ENCODE results near the gene RENBP. TPM values are rescaled to one million over a fixed set of nuclear protein-coding genes. Genes with fewer than 3 reads are reported as not detected.

RENBP gene
- total RNA-seq, 1 donor from 2014 or later: 20.2 TPM

GRCh38 chrX:153989973-153990655, 45.7 kb upstream of the RENBP start:
- H3K36me3 Mint-ChIP-seq (ENCODE audit: low read depth): no peaks in the 10 kb centered on the region
- H3K27me3 Mint-ChIP-seq: no peaks in the 10 kb centered on the region
- ATAC-seq (ENCODE audit: low read depth) (no peak), DNase-seq (no peak)
- H3K27ac Mint-ChIP-seq: no peak overlapping the region
- POLR2A ChIA-PET: no interaction called here
- no peaks in the 10 kb centered on the region for H3K9me3 Mint-ChIP-seq
- H3K4me3 Mint-ChIP-seq: no peak overlapping the region
- peaks cover 8% of the 10 kb centered on the region for H3K4me1 Mint-ChIP-seq
- TF ChIP-seq CTCF (IDR thresholded peaks at IDR 0.05): no peak
- intact Hi-C loops (cut with micrococcal nuclease): no loop called here
- CTCF ChIA-PET: no interaction called here

GRCh38 chrX:153988493-153988892, 44.0 kb upstream of the RENBP start:
- no peaks in the 10 kb centered on the region for H3K27me3 Mint-ChIP-seq
- H3K27ac Mint-ChIP-seq: no peak overlapping the region
- intact Hi-C loops (cut with micrococcal nuclease): no loop called here
- ChIA-PET CTCF (no interaction called here), POLR2A (no interaction called here)
- DNase-seq (no peak), ATAC-seq (ENCODE audit: low read depth) (no peak)
- H3K36me3 Mint-ChIP-seq (ENCODE audit: low read depth): no peaks in the 10 kb centered on the region
- no peaks in the 10 kb centered on the region for H3K9me3 Mint-ChIP-seq
- H3K4me1 Mint-ChIP-seq: peaks cover 24% of the 10 kb centered on the region
- no peak overlapping the region for H3K4me3 Mint-ChIP-seq
- TF ChIP-seq CTCF (IDR thresholded peaks at IDR 0.05): no peak

GRCh38 chrX:153984351-153985178, 40.1 kb upstream of the RENBP start:
- ATAC-seq (ENCODE audit: low read depth): peak; percentile 50
- Mint-ChIP-seq H3K4me1 (peaks cover 55% of the 10 kb centered on the region), H3K27me3 (no peaks in the 10 kb centered on the region), H3K9me3 (no peaks in the 10 kb centered on the region), H3K4me3 (peak overlapping the region; percentile 66), H3K36me3 (ENCODE audit: low read depth) (no peaks in the 10 kb centered on the region), H3K27ac (peak overlapping the region; percentile 90)
- no peak for TF ChIP-seq CTCF (IDR thresholded peaks at IDR 0.05)
- CTCF ChIA-PET: interaction anchor here (1.6 kb wide), 1 partner anchor 29 kb away, joined by 7 read pairs; no protein-coding TSS in a partner anchor
- POLR2A ChIA-PET: interaction anchor here (0.7 to 3.6 kb wide), 7 partner anchors 11 to 36 kb away, joined by 3 to 17 read pairs (median 5); partner anchors contain the start of genes HCFC1 and IRAK1
- DNase-seq: no peak
- intact Hi-C loops (cut with micrococcal nuclease): loop anchor here (1.0 to 2.0 kb wide), 2 partner anchors 11 to 18 kb away; no protein-coding TSS in a partner anchor

DNA sequence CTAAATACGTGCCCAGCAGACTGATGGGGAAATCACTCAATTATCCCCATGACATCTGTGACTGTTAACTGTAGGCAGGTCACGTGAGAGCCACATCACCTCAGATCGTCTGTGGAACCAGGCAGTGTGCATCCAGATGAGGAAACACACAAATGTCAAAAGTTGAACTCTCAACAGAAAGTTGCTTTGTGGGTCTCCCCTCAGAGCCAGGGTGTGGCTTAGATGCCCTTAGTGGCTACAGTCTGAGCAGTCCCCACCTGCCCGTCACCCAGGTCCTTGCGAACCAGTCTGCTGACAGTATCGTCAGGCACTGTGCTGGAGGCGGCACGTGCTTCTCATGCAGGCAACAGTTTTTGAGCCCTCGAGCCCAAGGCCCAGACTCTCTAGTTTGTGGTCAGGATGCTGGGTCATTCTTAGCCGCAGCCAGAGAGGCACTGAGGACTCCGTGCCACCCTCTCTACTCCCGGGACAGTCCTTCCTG, 38.9 kb upstream of the RENBP start:
- CTCF ChIA-PET: no interaction called here
- no peaks in the 10 kb centered on the region for H3K36me3 Mint-ChIP-seq (ENCODE audit: low read depth)
- H3K27me3 Mint-ChIP-seq: no peaks in the 10 kb centered on the region
- TF ChIP-seq CTCF (IDR thresholded peaks at IDR 0.05): no peak
- H3K9me3 Mint-ChIP-seq: no peaks in the 10 kb centered on the region
- ATAC-seq (ENCODE audit: low read depth) (peak; percentile 17), DNase-seq (no peak)
- POLR2A ChIA-PET: interaction anchor here (3.6 kb wide), 1 partner anchor 13 kb away, joined by 17 read pairs; the partner anchor contains the start of gene HCFC1
- H3K4me1 Mint-ChIP-seq: peaks cover 55% of the 10 kb centered on the region
- intact Hi-C loops (cut with micrococcal nuclease): no loop called here
- H3K27ac Mint-ChIP-seq: peak overlapping the region; percentile 90
- H3K4me3 Mint-ChIP-seq: peak overlapping the region; percentile 19
